GM13977 (cell line): ENCODE results near the gene PTPRA.

Experiments
- DNase-seq: peaks from one replicate; pipeline ENCODE4 v3.0.0; 2012; ENCODE audit warnings: low spot score
- CTCF ChIP-seq: IDR thresholded peaks from 2 replicates; pipeline ENCODE4 v1.5.1; 2012; ENCODE audit warnings: mild to moderate bottlenecking, control low read depth; ENCODE audit not compliant: insufficient read depth; ENCODE audit errors: extremely low read depth, missing control alignments
- in situ Hi-C: fragments of 300-500 bp; cut with MboI; formaldehyde crosslinking; loops from one replicate; pipeline ENCODE4 v1.12.0; 2022; ENCODE audit warnings: low sequenced_read_pairs, low pct_unique_long_range_greater_than_20kb, mixed read lengths, inconsistent platforms; ENCODE audit not compliant: unreplicated experiment

PTPRA gene

GRCh38 chr20:2917266-2917665, 44.0 kb downstream of the PTPRA start:
- in situ Hi-C loops: no loop called here
- no peak for DNase-seq

GRCh38 chr20:2918096-2919049, 45.1 kb downstream of the PTPRA start:
- in situ Hi-C loops: no loop called here
- TF ChIP-seq CTCF: no peak
- DNase-seq: no peak

More at GRCh38 chr20:2917266-2917665, 44.0 kb downstream of the PTPRA start:
- TF ChIP-seq CTCF: no peak

- no peak for DNase-seq
- in situ Hi-C loops: no loop called here
- no peak for TF ChIP-seq CTCF
Observed at GRCh38 chr20:2919518-2920245, 46.4 kb downstream of the PTPRA start.

- in situ Hi-C loops: no loop called here
- no peak for TF ChIP-seq CTCF
- DNase-seq: no peak
Observed at GRCh38 chr20:2920473-2920872, 47.2 kb downstream of the PTPRA start.

GRCh38 chr20:2921506-2921905, 48.2 kb downstream of the PTPRA start:
- in situ Hi-C loops: no loop called here
- no peak for TF ChIP-seq CTCF

GRCh38 chr20:2922957-2923356, 49.7 kb downstream of the PTPRA start:
- DNase-seq: no peak
- in situ Hi-C loops: no loop called here
- no peak for TF ChIP-seq CTCF

More at GRCh38 chr20:2921506-2921905, 48.2 kb downstream of the PTPRA start:
- DNase-seq: no peak
